Subcutaneous adipose tissue (tissue), 4 donors: ENCODE results near the gene IFNA1. TPM values are rescaled to one million over a fixed set of nuclear protein-coding genes. Genes with fewer than 3 reads are reported as not detected.

ENCODE experiments used
- CTCF ChIP-seq: fragments of 450-650 bp; IDR thresholded peaks from one replicate; pipeline ENCODE4 v1.5.1; 2016; ENCODE audit warnings: low read depth, mild to moderate bottlenecking, control low read depth, antibody characterized with exemption, moderate library complexity
- total RNA-seq, 4 donors: library from RNA; depleted of rRNA; stranded (reverse); fragments of >200 nt; gene quantifications; one replicate each; pipeline ENCODE4 v1.1.0, GENCODE V29; 2016

The IFNA1 gene
- total RNA-seq, 4 donors from 2014 or later = not detected

- TF ChIP-seq CTCF = no peak
Observed at GRCh38 chr9:21408817-21409216, 31.4 kb upstream of the IFNA1 start, which contains the start of gene IFNA8. IFNA8 (plus strand) TSS chr9:21409117; CDS start chr9:21409177, 60 bp downstream.

GRCh38 chr9:21412107-21412506, 28.1 kb upstream of the IFNA1 start:
- no peak for TF ChIP-seq CTCF

GRCh38 chr9:21413151-21413550, 27.1 kb upstream of the IFNA1 start:
- TF ChIP-seq CTCF = no peak

- no peak for TF ChIP-seq CTCF
Observed at GRCh38 chr9:21413624-21414023, 26.6 kb upstream of the IFNA1 start.

- TF ChIP-seq CTCF = no peak
Observed at GRCh38 chr9:21414220-21414940, 25.9 kb upstream of the IFNA1 start.

GRCh38 chr9:21415493-21416267, 24.6 kb upstream of the IFNA1 start:
- no peak for TF ChIP-seq CTCF

GRCh38 chr9:21428235-21428634, 12.0 kb upstream of the IFNA1 start:
- TF ChIP-seq CTCF = no peak
